NCI-H1092 (cell line): ENCODE measurements around the gene PKNOX2.

ENCODE experiments used
- DNase-seq: peaks from one replicate; lab custom pipeline; 2025; lab: John Stamatoyannopoulos, UW

The PKNOX2 gene

DNA sequence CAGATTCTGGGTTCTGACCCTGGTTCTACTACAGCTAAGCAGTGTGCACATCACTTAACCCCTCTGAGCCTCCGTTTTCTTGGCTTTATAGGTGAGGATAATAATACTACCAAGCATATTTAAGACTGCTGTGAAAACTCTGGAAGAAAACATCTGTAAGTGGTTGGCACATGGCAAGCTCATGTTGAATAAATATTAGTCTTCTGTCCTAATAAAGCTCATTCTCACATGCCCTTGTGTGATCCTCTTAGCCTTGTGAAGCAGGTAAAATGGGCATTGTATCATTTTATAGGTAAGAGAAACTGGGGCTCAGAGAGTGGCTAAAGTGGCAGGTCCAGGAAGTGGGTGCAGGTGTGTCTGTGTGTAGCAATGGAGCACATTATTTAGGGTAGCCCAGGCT lies 8.5 kb downstream of the PKNOX2 start:
- no peak for DNase-seq

DNA sequence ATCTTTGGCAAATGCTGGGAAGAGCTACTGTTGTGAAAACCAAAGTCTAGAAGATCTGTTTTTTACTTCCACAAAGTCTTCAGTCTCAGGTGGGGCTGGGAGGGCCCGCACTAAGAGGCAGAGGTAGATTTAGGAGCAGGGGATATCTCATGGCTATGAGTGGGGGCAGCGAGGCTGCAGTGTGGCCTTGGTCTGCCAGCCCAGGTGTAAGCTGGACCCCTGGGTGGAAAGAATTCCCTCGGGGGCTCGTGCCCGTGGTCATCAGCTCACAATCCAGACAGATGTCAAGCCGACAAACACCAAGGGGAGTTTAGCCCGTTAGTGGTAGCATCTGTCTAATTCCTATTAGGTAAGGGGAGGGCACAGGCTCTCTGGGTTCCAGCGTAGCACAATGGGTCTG lies 9.0 kb downstream of the PKNOX2 start:
- no peak for DNase-seq

DNA sequence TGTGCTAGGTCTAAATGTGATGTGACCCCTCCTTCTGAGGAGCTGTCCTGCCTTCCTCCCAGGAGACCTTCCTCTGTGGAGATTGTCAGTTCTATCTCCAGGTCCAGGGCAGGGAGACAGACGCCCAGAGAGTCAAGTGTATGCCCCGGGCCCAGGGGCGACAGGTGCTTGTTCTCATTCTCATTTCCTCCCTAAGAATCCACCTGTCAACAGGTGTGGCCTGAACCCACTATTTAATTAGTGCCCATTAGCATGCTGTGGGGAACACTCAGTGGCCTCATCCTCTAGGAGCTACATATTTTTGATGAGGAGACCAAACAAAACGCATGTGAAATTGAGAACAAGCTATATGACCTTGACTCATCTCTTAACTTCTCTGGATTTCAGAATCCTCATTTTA lies 9.5 kb downstream of the PKNOX2 start:
- DNase-seq: no peak

DNA sequence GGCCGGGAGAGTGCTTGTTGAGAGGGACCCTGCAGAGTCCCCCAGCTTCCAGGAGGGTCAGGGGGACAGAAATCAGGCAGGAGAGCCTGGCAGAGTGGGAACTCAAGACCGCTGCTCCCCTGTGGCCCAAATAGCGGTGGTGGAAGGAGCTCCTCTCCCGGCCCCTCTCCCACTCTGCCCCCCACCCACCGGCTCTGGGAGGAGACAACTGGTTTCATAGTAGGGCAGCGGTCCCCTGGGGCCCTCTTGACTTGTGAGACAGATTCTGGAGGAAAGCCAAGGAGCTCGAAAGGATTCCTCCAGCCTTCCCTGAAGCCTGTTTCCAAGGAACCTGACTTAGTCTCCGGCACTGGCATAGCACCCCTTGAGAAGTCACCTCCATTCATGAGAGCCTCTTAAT lies 10.1 kb downstream of the PKNOX2 start:
- no peak for DNase-seq

DNA sequence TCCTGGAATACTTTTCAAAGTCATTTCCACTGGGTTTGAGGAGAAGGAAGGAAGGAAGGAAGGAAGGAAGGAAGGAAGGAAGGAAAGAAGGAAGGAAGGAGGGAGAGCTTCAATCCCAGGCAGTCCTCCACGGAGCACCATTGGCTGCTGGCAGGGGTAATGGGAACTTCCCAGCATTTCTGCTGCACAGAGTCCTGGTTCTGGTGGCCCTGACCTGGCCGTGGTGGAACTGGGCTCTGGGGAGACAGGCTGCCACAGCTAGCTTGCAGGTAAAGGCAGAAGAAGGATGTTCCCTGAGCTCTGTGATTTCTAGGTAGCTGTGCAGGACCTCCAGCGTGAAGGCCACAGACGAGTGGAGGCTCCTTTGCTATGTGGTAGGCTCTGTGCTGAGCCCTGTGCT lies 10.6 kb downstream of the PKNOX2 start:
- no peak for DNase-seq

DNA sequence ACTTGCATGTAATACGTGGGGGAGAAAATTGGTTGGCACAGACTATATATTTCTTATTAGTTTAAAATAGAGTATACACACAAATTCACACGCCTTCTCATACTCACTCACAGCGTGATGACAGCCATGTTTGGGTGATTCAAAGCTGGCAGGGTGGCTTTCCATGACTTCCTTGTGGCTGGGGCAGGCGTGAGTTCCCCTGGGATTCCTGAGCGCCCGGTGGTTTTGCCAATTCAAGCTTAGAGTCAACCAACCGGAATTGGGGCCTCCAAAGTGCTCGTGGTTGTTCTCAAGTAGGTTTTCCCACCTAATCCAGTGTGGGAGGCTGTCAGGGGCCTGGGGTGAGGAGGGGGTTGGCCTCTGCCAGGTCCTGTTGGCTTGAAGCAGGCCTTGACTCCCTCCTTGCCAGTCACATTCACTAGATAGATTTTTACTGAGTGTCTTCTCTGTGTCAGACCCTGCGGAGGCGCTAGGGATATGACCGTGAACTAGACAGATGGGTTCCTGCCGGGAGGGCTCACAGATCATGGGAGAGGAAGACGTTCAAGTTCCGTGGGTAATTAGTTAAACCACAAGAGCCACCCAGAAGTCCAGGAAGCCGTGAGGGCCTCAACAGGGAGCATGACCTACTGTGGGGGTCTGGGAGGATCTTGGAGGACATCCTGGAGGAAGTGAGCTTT lies 11.5 kb downstream of the PKNOX2 start:
- DNase-seq: no peak

DNA sequence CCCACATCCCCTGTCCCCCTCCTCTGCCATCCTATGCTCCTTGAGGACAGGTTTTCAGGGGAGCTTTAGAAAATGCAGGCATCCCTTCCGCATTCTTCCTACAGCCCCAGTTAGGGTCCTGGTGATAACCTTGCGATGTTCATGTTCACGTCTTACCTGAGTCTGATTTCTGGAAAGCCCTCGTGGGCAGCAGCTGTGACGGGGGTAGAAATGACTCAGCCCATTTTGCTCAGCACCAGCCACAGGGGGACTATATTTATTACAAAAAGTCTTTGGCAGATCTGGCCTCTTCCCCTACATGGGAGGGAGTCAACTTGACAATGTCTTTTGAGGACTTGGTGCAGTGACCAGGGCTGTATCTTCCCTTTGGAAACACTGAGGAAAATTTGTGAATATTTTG lies 12.3 kb downstream of the PKNOX2 start:
- DNase-seq: no peak

DNA sequence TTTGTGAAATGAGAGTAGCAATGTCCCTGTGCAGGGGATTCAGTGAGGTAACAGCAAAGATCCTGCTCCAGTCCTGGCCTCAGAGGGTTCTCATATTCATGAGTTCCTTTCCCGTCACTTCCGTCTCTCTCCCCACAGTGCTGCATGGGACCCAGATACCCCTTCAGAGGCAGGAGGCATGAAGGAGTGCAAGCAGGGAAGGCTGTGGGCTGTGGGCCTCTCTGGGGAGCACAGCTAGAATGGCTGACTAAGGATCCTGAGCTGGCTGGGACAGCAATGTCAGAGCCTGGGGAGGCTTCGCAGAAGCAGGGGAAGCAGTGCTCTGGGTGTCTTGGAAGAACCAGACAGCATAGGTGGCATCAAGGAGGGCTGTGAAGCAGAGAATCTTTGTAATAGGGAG lies 13.0 kb downstream of the PKNOX2 start:
- DNase-seq: no peak

DNA sequence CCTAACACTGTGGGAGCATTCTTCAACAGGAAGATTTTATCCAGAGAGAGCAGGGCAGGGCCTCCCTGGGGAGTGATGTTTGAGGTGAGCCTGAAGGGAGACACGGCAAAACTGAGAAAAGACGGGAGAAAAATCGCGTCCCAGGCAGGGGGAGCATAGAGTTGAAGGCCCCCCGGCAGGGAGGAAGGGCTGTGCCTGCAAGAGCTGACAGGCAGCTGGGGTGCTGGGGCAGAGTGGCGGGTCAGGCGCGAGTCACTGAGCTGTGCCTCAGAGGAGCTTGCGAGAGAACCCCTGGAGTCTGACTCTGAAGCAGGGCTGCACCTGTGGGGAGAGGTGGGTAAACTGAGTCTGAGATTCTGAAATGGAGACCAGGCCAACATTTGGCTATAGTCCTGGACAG lies 14.8 kb downstream of the PKNOX2 start:
- no peak for DNase-seq

DNA sequence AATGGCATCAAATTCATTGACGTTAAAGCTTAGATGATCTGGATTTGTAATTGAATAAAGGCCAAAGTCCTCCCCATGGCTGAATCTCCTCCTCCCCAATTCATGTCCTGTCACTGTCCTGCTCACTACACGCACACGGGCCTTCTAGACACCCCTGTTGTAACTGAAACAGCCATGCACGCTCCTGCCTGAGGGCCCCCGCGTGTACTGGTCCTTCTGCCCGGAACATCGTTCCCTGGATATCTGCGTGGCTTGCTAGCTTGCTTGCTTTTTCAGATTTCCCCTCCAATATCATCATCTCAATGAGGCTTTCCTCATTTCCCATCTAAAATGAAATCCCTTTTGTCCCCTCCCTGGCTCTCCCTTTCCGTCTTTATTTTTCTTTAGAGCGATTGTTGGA lies 15.3 kb downstream of the PKNOX2 start:
- DNase-seq: no peak

DNA sequence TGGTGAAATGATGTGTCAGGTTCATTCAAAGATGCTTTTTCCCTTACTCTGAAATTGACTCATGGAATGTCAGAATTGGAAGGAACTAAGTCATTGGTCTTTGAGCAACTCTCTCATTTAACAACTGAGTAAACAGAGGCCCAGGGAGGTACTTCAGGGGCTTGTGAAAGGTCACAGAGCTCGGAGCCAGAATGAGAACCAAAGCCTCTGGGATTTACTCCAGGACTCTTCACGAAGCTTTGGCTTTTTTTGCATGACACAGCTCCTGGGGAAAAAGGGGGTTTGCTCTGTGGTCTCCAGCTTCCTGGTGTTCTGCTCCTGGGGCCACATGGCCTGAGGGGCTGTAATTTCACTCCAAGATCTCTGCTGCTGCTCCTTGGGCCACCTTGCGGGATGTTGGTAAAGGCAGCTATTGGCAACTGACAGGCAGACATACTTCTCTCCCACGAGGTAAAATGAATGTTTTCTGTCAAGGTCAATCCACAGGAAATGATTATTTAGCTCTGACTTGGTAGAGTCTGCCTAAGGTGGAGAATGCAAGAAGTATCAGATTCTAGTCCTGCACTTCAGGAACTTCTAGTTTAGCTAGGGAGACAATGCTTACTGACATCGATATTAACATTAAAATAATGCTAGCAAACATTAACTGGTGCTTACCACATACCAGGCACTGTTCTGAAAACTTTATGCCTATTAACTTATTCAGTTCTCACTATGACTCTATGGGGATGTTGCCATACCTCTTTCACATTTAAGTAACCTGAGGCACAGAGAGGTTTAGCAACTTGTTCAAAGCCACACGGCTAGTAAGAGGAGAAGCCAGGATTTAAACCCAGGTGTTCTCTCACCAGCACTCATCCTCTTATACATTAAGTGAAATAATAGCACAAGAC lies 16.1 kb downstream of the PKNOX2 start:
- no peak for DNase-seq

DNA sequence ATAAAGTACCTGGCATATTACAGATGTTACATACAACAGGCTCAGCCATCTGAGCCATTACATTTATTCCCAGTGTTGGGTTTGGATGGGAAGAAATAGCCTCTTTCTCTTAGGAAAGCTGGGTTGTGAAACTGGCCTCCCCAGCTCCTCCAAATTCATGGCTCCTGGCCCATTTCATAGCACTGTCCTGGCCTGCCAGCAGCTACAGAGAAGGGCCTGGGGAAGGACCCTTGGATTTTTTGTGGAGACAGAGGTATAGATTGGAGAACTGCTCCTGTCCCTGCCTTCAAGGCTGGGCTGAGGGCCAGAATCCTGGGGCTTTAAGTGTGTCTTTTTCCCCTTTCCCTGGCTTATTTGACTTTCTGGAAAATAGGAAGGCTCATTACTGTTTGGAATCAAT lies 18.0 kb downstream of the PKNOX2 start:
- DNase-seq: no peak

DNA sequence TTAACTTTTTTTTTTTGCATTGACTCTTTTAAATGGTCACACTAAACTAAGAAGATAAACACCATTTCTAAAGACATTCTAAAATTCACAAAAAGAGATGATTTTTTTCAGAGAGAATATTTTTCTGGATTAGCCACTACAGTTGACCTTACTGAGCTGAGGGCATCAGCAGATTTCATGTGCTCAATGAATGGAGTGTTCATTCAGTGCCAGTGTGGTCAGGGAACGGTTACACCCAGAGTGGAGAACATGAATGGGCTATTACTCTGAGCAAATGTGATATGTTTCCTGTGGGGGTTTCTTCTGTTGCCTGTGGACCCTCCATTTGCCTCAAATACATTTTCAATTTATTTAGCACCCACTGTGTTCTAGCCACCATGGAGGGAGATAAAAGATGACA lies 19.1 kb downstream of the PKNOX2 start:
- DNase-seq: no peak

DNA sequence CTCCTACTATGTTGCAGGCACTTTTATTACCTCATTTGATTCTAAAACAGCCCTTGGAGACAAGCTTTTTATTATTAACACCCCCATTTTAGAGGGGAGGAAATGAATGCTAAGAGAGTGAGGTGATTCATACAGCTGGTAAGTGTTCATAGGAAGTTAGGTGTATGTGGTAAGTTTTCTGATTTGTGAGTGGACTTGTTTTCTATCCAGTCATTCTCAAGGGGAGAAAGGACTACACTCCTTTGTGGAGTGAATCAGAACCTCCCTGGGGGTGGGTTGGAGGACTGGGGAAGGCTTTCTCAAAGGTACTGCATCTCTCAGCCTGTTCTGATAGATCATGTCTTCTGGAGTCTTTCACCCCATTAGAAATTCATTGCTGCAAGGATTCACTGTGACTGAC lies 23.5 kb downstream of the PKNOX2 start:
- no peak for DNase-seq

DNA sequence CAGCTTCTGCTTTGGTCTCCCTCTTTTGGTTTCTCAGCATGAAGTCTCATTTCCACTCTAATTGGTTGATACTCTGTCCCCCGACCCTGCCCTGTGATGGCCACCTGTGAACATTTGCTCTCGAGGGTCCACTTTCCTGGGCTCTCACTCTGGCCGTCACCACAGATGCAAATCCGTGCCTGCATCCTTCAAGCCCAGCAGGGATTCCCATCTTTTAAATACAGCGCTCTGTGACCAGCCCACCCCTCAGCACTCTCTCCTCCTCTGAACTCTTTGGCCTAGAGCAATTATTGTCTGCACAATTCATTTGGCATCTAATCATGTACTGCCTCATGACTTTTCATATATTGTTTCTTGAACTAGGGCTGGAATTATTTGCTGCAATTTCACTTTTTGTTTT lies 26.0 kb downstream of the PKNOX2 start:
- DNase-seq: no peak

DNA sequence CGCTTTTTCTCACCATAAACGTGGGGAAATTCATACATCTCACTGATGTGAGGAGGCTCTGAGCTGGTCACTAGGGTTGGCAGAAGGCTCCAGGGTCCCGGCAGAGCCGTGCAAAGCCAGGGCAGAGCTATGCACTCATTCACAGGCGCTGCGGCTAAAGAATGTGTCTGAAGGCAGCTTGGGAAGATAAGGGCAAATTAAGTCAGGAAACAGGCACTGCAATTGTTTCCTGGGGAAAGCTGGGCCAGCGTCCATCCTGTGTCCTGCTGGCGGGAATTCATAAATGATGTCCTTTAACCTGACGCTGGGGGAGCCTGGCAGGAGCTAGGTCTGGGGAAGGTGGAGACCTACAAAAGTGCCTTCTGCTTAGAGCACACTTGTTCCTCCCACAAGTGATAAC lies 27.6 kb downstream of the PKNOX2 start:
- DNase-seq: no peak

DNA sequence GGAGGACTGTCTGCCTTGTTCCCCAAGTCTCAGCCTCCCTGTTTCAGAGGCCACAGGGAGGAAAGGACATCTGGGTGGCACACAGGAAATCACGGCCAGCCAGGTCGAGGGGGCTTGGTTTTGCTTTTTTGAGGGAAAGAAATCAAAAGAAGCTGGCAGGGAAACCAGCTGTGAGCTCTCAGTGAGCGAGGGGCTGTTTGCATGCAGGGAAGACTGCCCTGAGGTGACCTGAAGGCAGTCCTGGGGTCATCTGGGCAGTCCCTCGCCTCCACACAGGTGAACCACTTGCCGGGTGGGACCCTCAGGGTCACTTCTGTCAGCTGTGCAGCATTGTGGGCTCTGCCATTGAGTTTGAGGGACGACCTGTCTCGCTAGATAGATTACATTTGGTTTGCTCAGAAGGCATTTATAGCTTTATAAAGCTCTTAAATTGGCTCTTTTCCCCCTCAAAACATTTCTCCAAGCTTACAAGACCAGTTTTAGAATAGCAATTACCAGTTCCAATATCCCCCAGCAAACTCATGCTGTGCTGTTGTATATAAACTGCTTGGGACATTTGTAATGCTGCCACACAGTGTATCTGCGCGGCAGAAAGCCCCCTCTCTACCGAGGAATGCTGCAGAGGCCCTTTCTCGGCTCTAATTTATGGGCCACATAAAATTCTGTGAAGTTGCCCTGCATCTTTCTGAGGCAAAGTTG lies 28.3 kb downstream of the PKNOX2 start:
- DNase-seq: no peak

DNA sequence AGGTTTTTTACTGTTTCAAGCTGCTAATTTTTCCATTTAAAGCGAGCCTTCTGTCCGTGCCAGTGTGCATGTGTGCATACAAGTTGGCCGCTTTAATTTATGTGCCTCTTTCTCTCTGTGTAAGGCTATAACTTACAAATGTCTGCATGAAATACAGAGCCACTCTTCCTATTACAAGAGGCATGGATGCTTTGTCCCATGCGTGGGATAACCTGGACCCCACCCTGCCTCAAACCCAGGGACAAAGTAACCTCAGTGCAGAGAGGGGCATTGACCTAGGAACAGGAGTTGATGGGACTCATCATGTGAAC lies 28.8 kb downstream of the PKNOX2 start:
- DNase-seq: no peak

DNA sequence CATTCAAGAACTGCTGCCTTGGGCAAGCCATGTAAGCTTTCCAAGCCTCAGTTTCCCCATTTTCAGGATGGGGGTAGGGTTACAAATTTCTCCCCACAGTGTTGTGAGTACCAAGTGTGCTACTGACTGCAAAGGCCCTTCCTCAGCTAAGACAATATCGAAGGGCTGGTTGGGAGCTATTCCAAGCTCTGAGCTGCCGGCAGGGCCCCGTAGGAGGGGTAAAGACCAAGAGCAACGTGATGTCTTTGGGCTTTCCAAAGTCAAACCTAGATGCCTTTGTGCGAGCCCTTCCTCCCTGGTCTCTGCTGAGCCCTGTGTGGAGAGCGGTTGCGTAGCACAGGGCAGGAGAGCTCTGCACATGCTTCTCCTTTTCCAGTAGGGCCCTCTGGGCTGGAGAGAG lies 29.3 kb downstream of the PKNOX2 start:
- no peak for DNase-seq

DNA sequence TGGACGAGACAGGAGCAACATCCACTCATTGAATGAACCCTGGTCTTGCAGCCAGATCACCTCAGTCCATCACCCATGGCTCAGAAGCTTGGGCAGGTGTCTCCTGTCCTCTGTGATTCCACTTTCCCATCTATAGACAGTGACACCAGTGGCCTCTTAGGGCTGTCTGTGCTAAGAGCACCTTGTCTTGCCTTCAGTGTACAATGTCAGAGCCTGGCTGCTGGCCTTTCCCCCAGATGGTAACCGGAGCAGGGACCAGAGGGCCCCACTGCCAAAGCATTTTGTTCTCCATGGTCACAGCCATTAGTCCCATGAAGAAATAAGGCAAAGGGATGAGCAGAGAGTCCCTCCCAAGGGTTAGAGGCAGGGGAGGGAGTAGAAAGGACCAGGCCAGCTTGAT lies 35.4 kb downstream of the PKNOX2 start:
- DNase-seq: no peak

DNA sequence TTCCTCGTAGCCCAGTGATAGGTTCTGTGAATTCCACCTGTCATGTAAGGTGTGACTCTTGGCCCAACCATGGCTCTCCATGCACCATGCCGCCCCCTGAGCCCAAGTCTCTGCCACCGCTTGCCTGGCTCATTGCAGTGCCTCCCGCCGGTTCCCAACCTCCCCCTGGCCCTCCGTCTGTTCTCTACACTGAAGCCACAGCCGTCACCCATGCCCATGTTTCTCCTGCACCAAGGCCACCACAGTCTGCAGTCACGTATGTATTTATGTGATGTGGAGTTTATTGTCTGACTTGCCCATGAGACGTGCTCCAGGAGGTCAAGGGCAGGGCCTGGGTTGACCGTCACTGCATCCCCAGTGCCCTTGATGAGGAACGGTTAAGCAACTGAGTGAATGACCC lies 35.9 kb downstream of the PKNOX2 start:
- DNase-seq: no peak

DNA sequence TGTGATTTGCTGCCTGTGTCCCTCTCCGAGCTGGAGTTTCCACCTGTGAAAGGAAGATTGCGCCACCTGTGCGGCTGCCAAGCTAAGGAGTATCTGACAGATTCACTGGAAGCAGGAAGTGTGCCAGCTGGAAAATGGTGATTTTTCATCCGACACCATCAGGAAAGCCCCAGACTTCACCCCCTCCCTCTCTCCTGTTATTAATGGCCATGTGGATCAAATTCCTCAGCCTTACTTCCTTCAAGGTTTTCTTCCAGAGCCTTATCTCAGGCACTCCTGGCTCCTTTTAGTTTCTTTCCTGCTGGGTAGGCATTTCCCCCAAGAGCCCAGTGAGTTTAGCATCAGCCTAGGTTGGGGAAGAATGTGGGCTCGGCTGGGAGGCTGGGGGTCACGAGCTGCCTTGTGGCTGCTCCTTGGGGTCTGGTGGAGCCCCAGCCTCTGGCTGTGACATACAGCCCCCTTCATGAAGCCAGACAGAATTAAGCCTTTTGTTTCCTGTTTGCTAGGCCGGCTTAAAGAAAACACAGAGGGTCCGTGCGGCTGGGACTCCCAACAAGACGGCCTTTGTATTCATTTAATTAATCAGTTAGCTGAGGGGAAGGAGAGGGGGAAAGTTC lies 37.1 kb downstream of the PKNOX2 start:
- no peak for DNase-seq

DNA sequence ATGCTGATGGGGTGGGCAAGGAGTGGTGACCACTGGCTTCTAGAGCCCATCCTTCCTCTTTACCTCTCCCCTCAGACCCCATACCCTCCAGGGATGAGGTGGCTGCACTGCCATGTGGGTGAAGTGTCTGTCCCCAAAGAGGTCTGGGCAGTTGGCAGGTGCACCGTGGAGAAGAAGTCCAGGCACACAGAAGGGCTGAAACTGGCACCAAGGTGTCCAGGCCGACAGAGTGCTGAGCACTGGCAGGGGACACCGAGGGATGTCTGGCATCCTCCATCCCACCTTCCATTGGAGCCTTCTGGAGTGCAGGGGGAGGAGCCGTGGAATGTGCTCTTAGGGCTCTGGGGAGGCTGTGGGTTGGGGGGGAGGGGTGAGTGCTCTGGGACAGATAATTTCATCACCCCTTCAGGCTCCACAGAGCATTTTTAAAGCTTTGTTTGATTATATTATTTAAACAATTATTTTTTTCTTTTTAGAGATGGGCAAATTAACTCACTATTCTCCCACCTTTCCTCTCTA lies 37.9 kb downstream of the PKNOX2 start:
- no peak for DNase-seq
